HEK293 (cell line): ENCODE results near the gene RPRD1B.

Experiments
- CTCF ChIA-PET: fragments of 350-600 bp; formaldehyde crosslinking; extraction: SDS; loops from one replicate; lab custom pipeline; 2021; ENCODE audit warnings: antibody characterized with exemption; lab: Yijun Ruan, JAX
- POLR2A ChIA-PET: fragments of 300-600 bp; formaldehyde crosslinking; extraction: SDS; loops from one replicate; lab custom pipeline; 2020; ENCODE audit warnings: antibody characterized with exemption, inconsistent platforms; lab: Yijun Ruan, JAX
- H3K27ac ChIP-seq: fragments of 200-500 bp; sonication (Bioruptor generic); 2 replicates; pipeline ENCODE4 v1.5.1; 2014; ENCODE audit warnings: low read depth, low read length, control low read depth, inconsistent platforms; ENCODE audit errors: extremely low read depth
- H3K36me3 ChIP-seq, 2 experiments: fragments of 200-500 bp in 1 of 2; sonication (Bioruptor generic) in 1 of 2; 1 replicate in 1 of 2; 2 replicates in 1 of 2; pipeline ENCODE4 v1.5.1; 2014 to 2017; ENCODE audit warnings: inconsistent platforms in 2 of 2, low read length in 2 of 2; ENCODE audit not compliant: control insufficient read depth in 2 of 2, insufficient read depth in 1 of 2
- H3K4me1 ChIP-seq: fragments of 200-500 bp; sonication (Bioruptor generic); 2 replicates; pipeline ENCODE4 v1.5.1; 2014; ENCODE audit warnings: mild to moderate bottlenecking, low read length, inconsistent platforms; ENCODE audit not compliant: control insufficient read depth, insufficient read depth
- H3K4me3 ChIP-seq: 2 replicates; pipeline ENCODE4 v1.5.1; 2011; ENCODE audit warnings: low read depth, mild to moderate bottlenecking, control low read depth, low read length, moderate library complexity
- H3K9me3 ChIP-seq: fragments of 200-500 bp; sonication (Bioruptor generic); 2 replicates; pipeline ENCODE4 v1.5.1; 2014; ENCODE audit warnings: low read depth, low read length, inconsistent platforms; ENCODE audit not compliant: control insufficient read depth, insufficient read depth
- YY1 ChIP-seq: fragments of 450-650 bp; formaldehyde crosslinking; IDR thresholded peaks from 2 replicates; pipeline ENCODE4 v1.5.1; 2018; ENCODE audit warnings: missing biosample characterization, missing genetic modification characterization
- ZBTB1 ChIP-seq: fragments of 450-650 bp; formaldehyde crosslinking; IDR thresholded peaks from 2 replicates; pipeline ENCODE4 v1.5.1; 2016; ENCODE audit warnings: missing biosample characterization, missing genetic modification characterization
- ZBTB10 ChIP-seq: fragments of 450-650 bp; formaldehyde crosslinking; IDR thresholded peaks from 2 replicates; pipeline ENCODE4 v1.5.1; 2016; ENCODE audit warnings: missing biosample characterization, missing genetic modification characterization
- ZBTB20 ChIP-seq: fragments of 450-650 bp; formaldehyde crosslinking; IDR thresholded peaks from 2 replicates; pipeline ENCODE4 v1.5.1; 2016; ENCODE audit warnings: missing biosample characterization, missing genetic modification characterization
- ZBTB48 ChIP-seq: fragments of 450-650 bp; formaldehyde crosslinking; IDR thresholded peaks from 2 replicates; pipeline ENCODE4 v1.5.1; 2016; ENCODE audit warnings: missing biosample characterization, missing genetic modification characterization
- ZEB2 ChIP-seq: fragments of 450-650 bp; formaldehyde crosslinking; IDR thresholded peaks from 2 replicates; pipeline ENCODE4 v1.5.1; 2016; ENCODE audit warnings: missing biosample characterization, missing genetic modification characterization
- ZFP37 ChIP-seq: fragments of 450-650 bp; formaldehyde crosslinking; IDR thresholded peaks from 2 replicates; pipeline ENCODE4 v1.5.1; 2016; ENCODE audit warnings: missing biosample characterization, missing genetic modification characterization
- ZNF302 ChIP-seq: fragments of 450-650 bp; formaldehyde crosslinking; IDR thresholded peaks from 2 replicates; pipeline ENCODE4 v1.5.1; 2016; ENCODE audit warnings: missing biosample characterization, missing genetic modification characterization, low read depth
- ZNF449 ChIP-seq: fragments of 450-650 bp; formaldehyde crosslinking; IDR thresholded peaks from 2 replicates; pipeline ENCODE4 v1.5.1; 2017; ENCODE audit warnings: missing biosample characterization, mild to moderate bottlenecking, missing genetic modification characterization, moderate library complexity
- ZNF513 ChIP-seq: fragments of 450-650 bp; IDR thresholded peaks from 2 replicates; pipeline ENCODE4 v1.5.1; 2018; ENCODE audit warnings: missing biosample characterization, missing genetic modification characterization
- ZNF596 ChIP-seq: fragments of 450-650 bp; IDR thresholded peaks from 2 replicates; pipeline ENCODE4 v1.5.0; 2018; ENCODE audit warnings: missing biosample characterization, mild to moderate bottlenecking, missing genetic modification characterization, moderate library complexity
- ZNF677 ChIP-seq: fragments of 450-650 bp; IDR thresholded peaks from 2 replicates; pipeline ENCODE4 v1.5.0; 2018; ENCODE audit warnings: missing biosample characterization, mild to moderate bottlenecking, missing genetic modification characterization, moderate library complexity
- TF ChIP-seq, protein P1 (sequence below): fragments of 450-650 bp; formaldehyde crosslinking; IDR thresholded peaks from 2 replicates; pipeline ENCODE4 v1.5.1; 2016; ENCODE audit warnings: missing biosample characterization, missing genetic modification characterization

RPRD1B gene

GRCh38 chr20:37988306-37988954, 45.1 kb upstream of the RPRD1B start (continued):
- TF ChIP-seq ZNF513 (tag by site-specific recombination) (no peak), ZEB2 (tag by site-specific recombination) (no peak), ZNF677 (tag by site-specific recombination) (no peak)
- TF ChIP-seq, all 188 proteins: peak for 0

DNA sequence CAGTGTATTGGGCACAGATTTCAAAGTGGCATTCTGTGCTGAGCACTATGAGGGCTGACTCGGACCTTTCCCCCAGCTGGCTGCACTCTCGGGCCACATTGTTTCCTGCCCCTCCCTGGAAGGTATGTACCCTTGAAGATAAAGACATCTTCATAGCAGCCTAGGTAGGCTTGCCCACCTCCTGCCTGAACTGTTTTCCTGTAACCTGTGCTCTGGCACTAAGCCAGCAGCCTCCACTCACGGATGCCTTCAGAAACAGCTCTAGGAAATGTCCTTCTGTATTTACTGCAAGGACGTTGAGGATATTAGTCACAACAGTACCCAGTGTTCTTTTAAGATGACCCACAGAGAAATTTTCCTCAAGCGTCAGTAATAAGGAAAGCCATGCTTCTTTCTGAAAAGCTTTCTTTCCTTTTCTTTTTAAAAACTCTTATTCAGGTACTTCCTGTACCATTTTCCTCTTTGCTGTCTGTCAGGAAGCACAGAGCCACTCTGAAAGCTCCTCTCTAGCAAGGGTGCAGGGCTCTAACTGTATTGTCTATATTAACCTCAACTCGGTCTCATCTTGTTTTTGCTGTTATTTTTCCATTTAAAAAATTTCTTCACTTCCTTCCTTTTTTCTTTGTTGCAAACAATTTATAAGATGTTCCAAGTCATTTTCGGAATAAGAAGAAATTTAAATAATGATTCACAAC, 43.8 kb upstream of the RPRD1B start:
- H3K4me3 ChIP-seq, result no peak overlapping the region
- ChIA-PET CTCF (interaction anchor here (0.6 kb wide), 1 partner anchor 338 kb away, joined by 3 read pairs; no protein-coding TSS in a partner anchor), POLR2A (no interaction called here)
- no peaks in the 10 kb centered on the region for H3K9me3 ChIP-seq
- peaks cover 0 to 80% of the 10 kb centered on the region in 2 experiments; a peak in 1 of 3 replicates for H3K36me3 ChIP-seq
- no peak overlapping the region for H3K27ac ChIP-seq
- no peaks in the 10 kb centered on the region for H3K4me1 ChIP-seq
- TF ChIP-seq YY1 (tag by site-specific recombination), result no peak
- no peak for TF ChIP-seq ZNF596 (tag by site-specific recombination)
- TF ChIP-seq ZNF449 (tag by site-specific recombination), result no peak
- no peak for TF ChIP-seq ZBTB10 (tag by site-specific recombination)

DNA sequence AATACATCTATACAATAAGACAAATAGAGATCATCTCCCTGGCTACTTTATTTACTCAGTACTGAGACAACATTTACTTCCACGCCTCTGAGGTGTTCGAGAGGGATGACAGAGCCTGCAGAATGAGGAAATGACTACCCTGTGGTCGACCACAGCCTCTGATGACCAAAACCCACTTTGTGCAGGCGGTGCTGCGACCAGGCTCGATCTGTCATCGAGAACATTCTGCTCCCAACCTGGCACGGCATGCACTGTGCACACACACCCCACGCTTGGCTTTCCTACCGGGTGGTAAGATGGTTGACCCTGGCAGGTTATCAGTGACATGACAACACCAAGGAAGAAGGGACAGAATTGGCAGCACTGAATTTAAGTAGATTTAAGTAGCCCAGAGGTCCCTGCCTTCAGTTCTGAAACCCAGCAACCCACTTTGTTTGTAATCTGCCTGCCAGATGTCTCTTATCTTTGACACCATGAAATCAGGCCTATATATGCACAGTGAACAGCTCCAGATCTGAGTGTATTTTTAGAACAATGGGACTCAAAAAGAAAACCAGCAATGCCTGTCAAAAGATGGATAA, 42.9 kb upstream of the RPRD1B start:
- TF ChIP-seq ZFP37 (tag by site-specific recombination) (no peak), ZBTB48 (no peak), ZBTB20 (tag by site-specific recombination) (no peak), ZNF302 (tag by site-specific recombination) (no peak), ZBTB1 (tag by site-specific recombination) (no peak)
- TF ChIP-seq, protein P1, sequence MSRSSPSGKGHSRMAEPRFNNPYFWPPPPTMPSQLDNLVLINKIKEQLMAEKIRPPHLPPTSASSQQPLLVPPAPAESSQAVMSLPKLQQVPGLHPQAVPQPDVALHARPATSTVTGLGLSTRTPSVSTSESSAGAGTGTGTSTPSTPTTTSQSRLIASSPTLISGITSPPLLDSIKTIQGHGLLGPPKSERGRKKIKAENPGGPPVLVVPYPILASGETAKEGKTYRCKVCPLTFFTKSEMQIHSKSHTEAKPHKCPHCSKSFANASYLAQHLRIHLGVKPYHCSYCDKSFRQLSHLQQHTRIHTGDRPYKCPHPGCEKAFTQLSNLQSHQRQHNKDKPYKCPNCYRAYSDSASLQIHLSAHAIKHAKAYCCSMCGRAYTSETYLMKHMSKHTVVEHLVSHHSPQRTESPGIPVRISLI (tag by site-specific recombination), result no peak
- ChIA-PET POLR2A (no interaction called here), CTCF (interaction anchor here (0.6 to 5.5 kb wide), 5 partner anchors 68 to 425 kb away, joined by 3 to 43 read pairs (median 3); no protein-coding TSS in a partner anchor)
- Histone ChIP-seq H3K4me1 (no peaks in the 10 kb centered on the region), H3K9me3 (no peaks in the 10 kb centered on the region), H3K36me3 (peaks cover 0 to 83% of the 10 kb centered on the region in 2 experiments; a peak in 1 of 3 replicates), H3K27ac (no peak overlapping the region), H3K4me3 (no peak overlapping the region)
